Measurements from ENCODE around the gene LSMEM2.
A peak's percentile ranks its signal among the peaks of the same experiment; 100 is the strongest.
"Not testable (repeated sequence)": the region's sequence is repeated elsewhere in the genome, so short reads cannot be mapped to it uniquely, and the experiment has no call there.

The LSMEM2 gene

GRCh38 chr3:50264964-50265485 is 13.9 kb upstream of the LSMEM2 start:
- no peak for DNase-seq (ENCODE audit: low read depth)

GRCh38 chr3:50265571-50265970 is 13.3 kb upstream of the LSMEM2 start:
- DNase-seq (ENCODE audit: low read depth), result no peak

GRCh38 chr3:50266017-50266416 is 12.9 kb upstream of the LSMEM2 start:
- no peak for DNase-seq (ENCODE audit: low read depth)

GRCh38 chr3:50266836-50267235 is 12.1 kb upstream of the LSMEM2 start:
- DNase-seq (ENCODE audit: low read depth), result no peak

- DNase-seq (ENCODE audit: low read depth), result no peak
Observed at GRCh38 chr3:50267280-50267913, 11.5 kb upstream of the LSMEM2 start.

- no peak for DNase-seq (ENCODE audit: low read depth)
Observed at GRCh38 chr3:50268276-50268675, 10.6 kb upstream of the LSMEM2 start.

GRCh38 chr3:50268703-50269451 is 10.0 kb upstream of the LSMEM2 start, which contains the start of gene SEMA3B:
TSS of gene SEMA3B (plus strand) at chr3:50269147. CDS start at chr3:50269241, 94 bp downstream.
- DNase-seq (ENCODE audit: low read depth), result no peak

GRCh38 chr3:50269460-50269859 is 9.4 kb upstream of the LSMEM2 start:
- DNase-seq (ENCODE audit: low read depth), result no peak

GRCh38 chr3:50269977-50270413 is 8.9 kb upstream of the LSMEM2 start:
- DNase-seq (ENCODE audit: low read depth), result no peak

- no peak for DNase-seq (ENCODE audit: low read depth)
Observed at GRCh38 chr3:50270422-50271224, 8.3 kb upstream of the LSMEM2 start.

GRCh38 chr3:50271314-50271936 is 7.5 kb upstream of the LSMEM2 start:
- DNase-seq (ENCODE audit: low read depth), result no peak

GRCh38 chr3:50272538-50272910 is 6.4 kb upstream of the LSMEM2 start:
- DNase-seq (ENCODE audit: low read depth), result not testable (repeated sequence)

GRCh38 chr3:50272911-50273688 is 5.8 kb upstream of the LSMEM2 start:
- peak; percentile 88 for DNase-seq (ENCODE audit: low read depth)

- DNase-seq (ENCODE audit: low read depth), result no peak
Observed at GRCh38 chr3:50273689-50274065, 5.2 kb upstream of the LSMEM2 start.

GRCh38 chr3:50274371-50275104 is 4.3 kb upstream of the LSMEM2 start:
- peak; percentile 70 for DNase-seq (ENCODE audit: low read depth)

- no peak for DNase-seq (ENCODE audit: low read depth)
Observed at GRCh38 chr3:50275141-50275995, 3.5 kb upstream of the LSMEM2 start.

GRCh38 chr3:50275996-50276761 is 2.7 kb upstream of the LSMEM2 start:
- no peak for DNase-seq (ENCODE audit: low read depth)

GRCh38 chr3:50276762-50277101 is 2.2 kb upstream of the LSMEM2 start:
- DNase-seq (ENCODE audit: low read depth), result no peak
